Vagina (tissue), 2 donors: ENCODE data around the gene P2RX6.

Experiments
- POLR2A ChIP-seq, 2 donors: fragments of 450-650 bp; IDR thresholded peaks; one replicate each; pipeline ENCODE4 v1.6.1; 2017; ENCODE audit warnings: antibody characterized with exemption in 2 of 2, mild to moderate bottlenecking in 2 of 2, moderate library complexity in 2 of 2
- TF ChIP-seq, protein P1 (sequence below), 3 experiments: fragments of 450-650 bp in 2 of 3; fragments of 200-600 bp in 1 of 3; sonication (generic) in 1 of 3; IDR thresholded peaks; one replicate each; pipeline ENCODE4 v1.5.1; 2017 to 2019; ENCODE audit warnings: antibody characterized with exemption in 3 of 3, mild to moderate bottlenecking in 2 of 3, moderate library complexity in 2 of 3

GRCh38 chr22:21033895-21034294 is 18.9 kb downstream of the P2RX6 start:
- TF ChIP-seq, protein P1, sequence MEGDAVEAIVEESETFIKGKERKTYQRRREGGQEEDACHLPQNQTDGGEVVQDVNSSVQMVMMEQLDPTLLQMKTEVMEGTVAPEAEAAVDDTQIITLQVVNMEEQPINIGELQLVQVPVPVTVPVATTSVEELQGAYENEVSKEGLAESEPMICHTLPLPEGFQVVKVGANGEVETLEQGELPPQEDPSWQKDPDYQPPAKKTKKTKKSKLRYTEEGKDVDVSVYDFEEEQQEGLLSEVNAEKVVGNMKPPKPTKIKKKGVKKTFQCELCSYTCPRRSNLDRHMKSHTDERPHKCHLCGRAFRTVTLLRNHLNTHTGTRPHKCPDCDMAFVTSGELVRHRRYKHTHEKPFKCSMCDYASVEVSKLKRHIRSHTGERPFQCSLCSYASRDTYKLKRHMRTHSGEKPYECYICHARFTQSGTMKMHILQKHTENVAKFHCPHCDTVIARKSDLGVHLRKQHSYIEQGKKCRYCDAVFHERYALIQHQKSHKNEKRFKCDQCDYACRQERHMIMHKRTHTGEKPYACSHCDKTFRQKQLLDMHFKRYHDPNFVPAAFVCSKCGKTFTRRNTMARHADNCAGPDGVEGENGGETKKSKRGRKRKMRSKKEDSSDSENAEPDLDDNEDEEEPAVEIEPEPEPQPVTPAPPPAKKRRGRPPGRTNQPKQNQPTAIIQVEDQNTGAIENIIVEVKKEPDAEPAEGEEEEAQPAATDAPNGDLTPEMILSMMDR (IDR thresholded peaks at IDR 0.05), result no peak
- no peak for TF ChIP-seq POLR2A (IDR thresholded peaks at IDR 0.05)
